RPMI8226 (cell line): Measurements from ENCODE around the gene TNKS2.

Experiments used
- DNase-seq: peaks from one replicate; pipeline ENCODE4 v3.0.0-alpha.2; 2015

TNKS2 gene

DNA sequence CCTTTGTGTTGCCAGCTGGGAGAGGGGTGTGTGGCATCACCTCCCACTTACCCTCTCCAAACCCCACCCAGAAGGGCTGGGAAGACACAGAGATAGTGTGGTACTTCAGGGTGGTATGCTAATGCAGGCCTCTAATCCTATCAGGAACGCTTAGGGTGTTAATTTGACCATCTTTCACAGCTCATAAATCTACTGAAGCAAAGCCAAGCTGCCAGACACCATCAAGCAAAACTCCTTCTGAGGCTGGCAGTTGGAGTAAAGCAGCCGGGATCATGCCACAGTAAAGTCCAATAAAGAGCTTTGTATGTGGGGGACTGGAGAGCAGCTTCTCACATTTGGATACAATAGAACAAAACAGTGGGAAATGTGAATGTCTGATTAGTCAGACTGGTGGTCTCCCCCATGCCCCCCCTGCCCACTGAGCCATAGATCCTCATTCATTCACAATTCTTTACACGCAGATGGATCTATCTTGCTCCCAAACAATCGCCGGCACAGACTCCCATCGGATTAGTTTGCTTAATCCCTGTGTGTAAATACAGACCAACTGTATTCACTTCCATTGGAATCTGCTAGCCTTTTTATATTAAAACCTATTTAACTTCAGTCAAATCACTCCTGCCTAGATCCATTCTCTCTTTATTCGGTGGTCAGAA is 81.4 kb downstream of the TNKS2 start:
- DNase-seq, result no peak

GRCh38 chr10:91880310-91880709 is 82.1 kb downstream of the TNKS2 start:
- DNase-seq, result no peak

DNA sequence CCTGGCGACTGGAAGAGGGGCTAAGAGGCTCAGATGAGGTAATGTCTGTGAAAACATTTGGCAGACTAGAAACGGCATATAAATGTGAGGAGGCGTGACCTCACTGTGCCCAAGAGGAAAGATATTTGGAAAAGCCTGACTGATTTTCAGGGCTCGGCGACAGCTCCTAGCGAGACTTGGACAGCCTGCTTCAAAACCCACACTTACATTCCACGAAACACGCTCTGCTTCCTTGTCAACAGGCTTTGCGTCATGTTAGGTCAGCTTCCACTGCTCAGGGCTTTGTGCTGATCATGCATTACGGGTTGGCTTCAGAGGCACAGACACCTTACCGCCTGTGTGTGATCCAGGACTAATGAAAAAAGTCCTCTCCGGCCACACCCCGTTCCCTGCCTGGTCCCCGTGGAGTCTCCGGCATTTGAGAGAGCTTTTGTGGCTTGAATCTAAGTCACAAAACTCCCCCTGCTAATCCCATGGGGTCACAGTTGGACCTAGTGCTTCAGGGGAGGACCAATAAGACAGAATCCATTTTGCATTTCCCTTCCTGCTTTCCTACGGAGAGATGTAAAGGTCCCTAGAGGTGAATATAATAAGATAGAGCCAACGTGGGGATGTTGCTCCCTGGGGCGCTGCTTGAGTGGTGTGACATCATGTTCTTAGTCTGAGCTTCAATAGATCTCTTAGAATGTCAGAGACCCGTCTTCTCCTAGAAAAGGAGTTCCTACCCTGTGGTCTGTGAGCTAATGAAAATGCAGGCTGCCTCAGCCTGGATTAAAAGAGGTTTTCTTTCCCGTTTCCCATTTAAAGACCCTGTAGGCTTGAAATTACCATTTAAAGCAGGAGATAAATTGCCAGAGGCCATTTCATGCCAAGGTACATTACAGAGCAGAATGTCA is 85.6 kb downstream of the TNKS2 start:
- peak; percentile 4 for DNase-seq

GRCh38 chr10:91884536-91884935 is 86.3 kb downstream of the TNKS2 start:
- DNase-seq, result no peak

- DNase-seq, result no peak
Observed at GRCh38 chr10:91885362-91886079, 87.3 kb downstream of the TNKS2 start.

DNA sequence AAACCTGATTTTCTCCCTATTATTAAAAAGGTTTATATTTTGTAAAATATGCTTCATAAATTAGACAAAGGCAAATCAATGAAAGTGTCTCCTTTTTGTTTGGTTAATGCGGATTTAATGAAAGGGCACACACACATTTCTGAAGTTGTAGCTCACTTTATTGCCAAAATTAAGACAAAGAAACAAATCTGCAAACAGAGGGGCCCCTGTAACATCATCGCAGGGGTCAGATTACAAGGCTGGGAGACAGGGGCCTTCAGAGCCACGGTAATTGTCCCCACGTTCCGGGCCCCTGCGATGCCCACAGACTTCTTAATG is 88.7 kb downstream of the TNKS2 start:
- no peak for DNase-seq

- peak; percentile 14 for DNase-seq
Observed at GRCh38 chr10:91887272-91888076, 89.2 kb downstream of the TNKS2 start.

GRCh38 chr10:91891125-91892001 is 93.1 kb downstream of the TNKS2 start:
- no peak for DNase-seq

DNA sequence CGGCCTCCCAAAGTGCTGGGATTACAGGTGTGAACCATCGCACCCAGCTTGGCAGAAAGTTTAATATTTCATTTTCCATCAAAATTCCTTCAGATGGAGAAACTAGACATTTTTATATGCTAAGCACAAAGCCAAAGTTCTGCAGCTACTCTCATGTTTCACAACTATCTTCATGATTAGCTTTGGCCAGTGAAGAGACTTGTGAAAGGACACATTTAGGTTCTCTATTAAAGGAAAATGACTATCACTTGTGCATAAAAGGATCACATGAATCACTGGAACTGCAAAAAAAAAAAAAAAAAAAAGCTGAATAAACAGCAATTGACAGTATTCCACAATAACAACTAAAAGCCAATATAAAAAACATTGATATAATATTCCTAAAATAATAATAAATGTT is 94.8 kb downstream of the TNKS2 start:
- no peak for DNase-seq

- peak; percentile 12 for DNase-seq
Observed at GRCh38 chr10:91894261-91894685, 96.0 kb downstream of the TNKS2 start.

DNA sequence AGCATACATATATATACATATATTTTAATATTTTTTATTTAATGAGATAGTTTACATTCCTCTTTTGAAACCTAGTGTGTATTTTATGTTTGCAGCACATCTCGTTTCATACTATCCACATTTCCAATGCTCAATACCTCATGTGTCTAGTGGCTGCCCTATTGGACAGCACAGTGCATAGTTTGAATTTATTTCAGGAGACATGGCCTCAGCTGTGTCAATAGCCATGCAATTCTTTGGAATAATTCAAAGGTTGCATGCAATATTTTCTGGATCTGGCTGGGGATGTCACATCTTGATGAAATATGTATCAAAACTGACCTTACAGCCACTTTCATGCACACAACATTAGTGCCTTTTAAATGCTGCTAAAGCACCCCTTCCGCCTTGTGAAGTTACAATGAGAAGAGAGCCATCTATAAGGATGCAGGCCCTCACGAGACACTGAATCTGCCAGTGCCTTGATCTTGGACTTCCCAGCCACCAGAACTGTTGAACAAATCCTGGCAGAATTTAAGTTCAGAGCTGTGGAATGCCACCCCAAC is 98.1 kb downstream of the TNKS2 start:
- no peak for DNase-seq

DNA sequence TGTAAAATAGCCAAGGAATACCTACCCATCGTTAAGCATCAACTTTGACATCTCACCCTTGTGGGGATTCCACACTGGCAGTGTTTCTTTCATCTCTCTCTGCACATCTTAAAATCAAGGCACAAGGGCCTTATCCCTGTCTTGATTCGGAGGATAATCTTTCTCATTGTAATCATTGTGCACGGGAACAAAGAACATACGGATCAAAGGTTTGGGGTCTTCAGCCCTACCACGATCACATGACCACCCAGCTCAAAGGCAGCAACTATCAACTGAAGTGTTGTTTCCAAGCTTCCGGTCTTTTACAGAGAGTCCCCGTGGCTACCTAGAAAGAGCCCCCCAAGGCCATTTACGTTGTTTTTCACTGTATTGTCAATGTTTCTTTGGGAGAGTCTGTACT is 99.2 kb downstream of the TNKS2 start:
- DNase-seq, result no peak

DNA sequence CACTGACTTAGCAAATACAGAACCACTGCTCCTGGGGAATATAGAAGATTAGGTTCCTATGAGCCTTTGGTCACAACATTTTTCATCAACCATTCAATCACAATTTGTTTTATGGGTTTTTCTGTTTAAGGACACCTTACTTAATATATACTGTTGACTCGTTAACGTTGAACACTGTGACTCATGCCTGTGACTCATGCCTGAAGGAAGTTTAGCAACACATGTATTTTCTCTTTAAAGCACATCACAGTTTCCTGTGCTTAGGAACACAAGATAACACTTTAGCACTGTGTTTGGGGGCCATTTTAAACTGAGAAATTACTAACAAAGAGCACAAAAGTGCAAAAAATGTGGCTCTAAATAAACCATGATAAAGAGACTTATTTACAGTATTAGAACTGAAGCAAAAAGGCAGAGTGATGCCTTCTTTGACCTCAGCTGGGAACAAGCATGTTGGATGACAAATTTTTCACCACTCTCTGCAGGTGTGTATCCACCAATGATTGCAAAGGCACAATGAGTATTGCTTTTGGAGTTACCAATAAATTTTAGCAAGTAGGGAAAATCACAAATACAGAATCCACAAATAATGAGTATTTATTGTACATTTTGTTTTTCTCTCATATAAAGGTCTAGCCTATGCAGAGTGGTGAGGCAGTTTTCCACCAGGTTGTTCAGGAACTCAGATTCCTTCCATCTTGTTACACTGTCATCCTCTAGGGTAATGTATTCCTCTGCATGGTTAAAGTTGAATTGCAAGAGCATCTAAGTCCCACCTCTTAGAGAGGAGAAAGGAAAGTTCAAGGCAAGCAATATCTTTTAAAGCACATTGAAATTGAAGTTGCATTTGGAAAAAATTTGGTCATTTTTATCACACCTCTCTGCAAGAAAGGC is 103.8 kb downstream of the TNKS2 start:
- peak; percentile 5 for DNase-seq

GRCh38 chr10:91907033-91907594 is 108.9 kb downstream of the TNKS2 start:
- no peak for DNase-seq

DNA sequence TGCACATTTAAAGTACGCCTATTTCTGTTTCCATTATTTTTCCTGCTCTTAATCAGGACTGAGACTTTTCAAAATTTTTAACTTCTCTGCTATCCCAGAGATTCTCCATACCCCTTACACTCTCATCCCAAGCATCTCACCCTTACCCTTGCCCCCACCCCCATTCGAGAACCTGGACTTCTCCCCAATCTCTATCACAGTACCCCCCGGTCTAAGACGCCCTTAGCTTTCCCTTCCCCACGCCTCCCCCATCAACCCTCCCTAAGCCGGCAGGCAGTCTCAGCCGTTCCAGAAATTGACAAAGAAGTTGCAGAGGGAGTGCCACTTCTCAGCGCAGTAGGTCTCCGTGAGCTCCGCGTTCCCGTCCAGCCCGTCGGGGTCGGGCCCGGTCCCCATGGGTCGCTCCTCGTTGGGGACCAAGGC is 109.7 kb downstream of the TNKS2 start:
- peak; percentile 14 for DNase-seq

GRCh38 chr10:91908337-91909116 is 110.3 kb downstream of the TNKS2 start:
- peak; percentile 88 for DNase-seq

- peak; percentile 41 for DNase-seq
Observed at GRCh38 chr10:91909117-91909677, 111.0 kb downstream of the TNKS2 start, which contains the start of gene FGFBP3. Gene FGFBP3, minus strand, starts transcription at chr10:91909486. Its CDS starts 517 bp downstream, at chr10:91908969.

- DNase-seq, result no peak
Observed at GRCh38 chr10:91910467-91910866, 112.2 kb downstream of the TNKS2 start.
